ENCODE data around the gene DUSP1.

GRCh38 chr5:172733974-172734346 is 37.0 kb downstream of the DUSP1 start:
- TF ChIP-seq EGR1 (IDR thresholded peaks at IDR 0.05) (no peak), CEBPB (IDR thresholded peaks at IDR 0.05) (no peak), TAF1 (IDR thresholded peaks at IDR 0.05; ENCODE audit: low read depth) (no peak), ZBTB7A (IDR thresholded peaks at IDR 0.05; ENCODE audit: low read depth) (no peak)

Measured in Ishikawa (cell line).